Psoas muscle (tissue), 8 donors: ENCODE measurements around the gene TNPO2. TPM values are rescaled to one million over a fixed set of nuclear protein-coding genes. Genes with fewer than 3 reads are reported as not detected.

Experiments
- ATAC-seq, 4 donors: fragments of 200-7000 bp; cut with Tn5 transposase; one replicate each; pipeline ENCODE4 v1.9.1; 2020; ENCODE audit warnings: moderate library complexity in 3 of 4, mild to moderate bottlenecking in 2 of 4
- DNase-seq, 2 donors: peaks; one replicate each; pipeline ENCODE4 v3.0.0-alpha.2; 2020
- H3K27ac ChIP-seq: fragments of 200-600 bp; one replicate; pipeline ENCODE4 v1.8.0; 2022
- H3K27me3 ChIP-seq, 3 donors: fragments of 200-600 bp in 1 of 3; one replicate each; pipeline versions ENCODE4 v1.6.1 to v1.8.0; 2013 to 2022; ENCODE audit warnings: low read length in 2 of 3, mild to moderate bottlenecking in 2 of 3, moderate library complexity in 1 of 3; ENCODE audit not compliant: insufficient read depth in 3 of 3
- H3K36me3 ChIP-seq, 2 donors: fragments of 200-600 bp in 1 of 2; one replicate each; pipeline versions ENCODE4 v1.6.1 to v1.8.0; 2013 to 2022; ENCODE audit warnings: low read depth in 1 of 2, mild to moderate bottlenecking in 1 of 2, moderate library complexity in 1 of 2; ENCODE audit not compliant: insufficient read depth in 1 of 2
- H3K4me1 ChIP-seq: fragments of 200-600 bp; one replicate; pipeline ENCODE4 v1.8.0; 2022
- H3K4me3 ChIP-seq: fragments of 200-600 bp; one replicate; pipeline ENCODE4 v1.8.0; 2022; ENCODE audit warnings: mild to moderate bottlenecking
- H3K9me3 ChIP-seq: fragments of 200-600 bp; one replicate; pipeline ENCODE4 v1.8.0; 2022
- CTCF ChIP-seq: fragments of 200-600 bp; IDR thresholded peaks from one replicate; pipeline ENCODE4 v1.8.0; 2022; ENCODE audit warnings: antibody characterized with exemption
- WGBS, 3 donors: extraction: QIAGEN DNeasy Blood & Tissue Kit; methylation state at CpG; one replicate each; pipeline versions ENCODE4 v1.1.6 to v1.1.7; 2013; 5-methylcytosine and 5-hydroxymethylcytosine counted together
- intact Hi-C, 2 donors: fragments of 100-400 bp; cut with DNase I; formaldehyde crosslinking; loops; one replicate each; pipeline versions ENCODE4 v1.11.0 to v1.14.2; 2022
- polyA plus RNA-seq, 3 donors: library from polyadenylated mRNA; stranded (reverse); fragments of 200-250 nt; gene quantifications; one replicate each; pipeline ENCODE4 v1.2.3, GENCODE V29; 2013
- total RNA-seq, 4 donors: library from RNA; stranded (reverse); fragmentation: NEBNext Ultra II Directional in 2 of 4; extraction: Animal tissue kit (Norgen Biotek cat#: 25700) in 2 of 4; gene quantifications; one replicate each; pipeline versions ENCODE4 v1.2.1 to v1.2.4, GENCODE V29; 2021 to 2023
- donor health status: healthy with polysubstance abuse.
- donor health status: DM: no; HTN: no; CAD: no; lungs with moderate emphysema.
- donor health status: Bipolar disorder and iron deficiency.
- donor health status: healthy.
- donor health status: DM: yes; HTN: yes; CAD: no.
- donor health status: DM: no; HTN: no; CAD: no.
- donor health status: DM: no; HTN: no; CAD: no.
- donor health status: DM: yes; HTN: yes; CAD: no.

Gene TNPO2
- total and polyA plus RNA-seq, 7 donors, result 17.4 to 48.1 (median 31.2) TPM

DNA sequence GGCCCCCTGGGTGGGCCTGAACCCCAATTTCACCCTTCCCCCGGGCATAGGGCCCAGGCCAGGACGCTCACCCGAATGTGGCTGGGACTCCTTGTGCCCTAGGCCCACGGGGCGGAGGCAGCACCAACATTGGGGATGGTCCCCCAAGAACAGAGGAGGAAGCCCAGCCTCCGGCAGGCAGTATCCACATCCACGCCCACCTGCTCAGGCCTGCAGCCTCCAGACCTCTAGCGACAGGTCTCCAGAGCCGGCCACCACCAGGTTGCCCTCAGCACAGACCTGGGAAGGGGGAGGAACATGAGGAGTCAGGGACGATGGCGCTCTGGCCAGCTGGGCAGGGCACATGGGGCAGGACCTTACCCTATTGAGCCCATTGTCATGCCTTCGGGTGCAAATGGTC is 34.7 kb downstream of the TNPO2 start:
- DNase-seq (no peak), ATAC-seq (no peak)
- 90 to 93% (median 91%) methylated on average over 11 to 12 of the region's 12 CpGs for WGBS, 3 donors
- Histone ChIP-seq H3K4me1 (no peaks in the 10 kb centered on the region), H3K36me3 (peaks cover 0 to 4% of the 10 kb centered on the region in 2 donors), H3K27me3 (no peaks in the 10 kb centered on the region), H3K27ac (no peak overlapping the region), H3K4me3 (no peak overlapping the region), H3K9me3 (no peaks in the 10 kb centered on the region)
- intact Hi-C loops, result no loop called here
- TF ChIP-seq CTCF, result no peak

DNA sequence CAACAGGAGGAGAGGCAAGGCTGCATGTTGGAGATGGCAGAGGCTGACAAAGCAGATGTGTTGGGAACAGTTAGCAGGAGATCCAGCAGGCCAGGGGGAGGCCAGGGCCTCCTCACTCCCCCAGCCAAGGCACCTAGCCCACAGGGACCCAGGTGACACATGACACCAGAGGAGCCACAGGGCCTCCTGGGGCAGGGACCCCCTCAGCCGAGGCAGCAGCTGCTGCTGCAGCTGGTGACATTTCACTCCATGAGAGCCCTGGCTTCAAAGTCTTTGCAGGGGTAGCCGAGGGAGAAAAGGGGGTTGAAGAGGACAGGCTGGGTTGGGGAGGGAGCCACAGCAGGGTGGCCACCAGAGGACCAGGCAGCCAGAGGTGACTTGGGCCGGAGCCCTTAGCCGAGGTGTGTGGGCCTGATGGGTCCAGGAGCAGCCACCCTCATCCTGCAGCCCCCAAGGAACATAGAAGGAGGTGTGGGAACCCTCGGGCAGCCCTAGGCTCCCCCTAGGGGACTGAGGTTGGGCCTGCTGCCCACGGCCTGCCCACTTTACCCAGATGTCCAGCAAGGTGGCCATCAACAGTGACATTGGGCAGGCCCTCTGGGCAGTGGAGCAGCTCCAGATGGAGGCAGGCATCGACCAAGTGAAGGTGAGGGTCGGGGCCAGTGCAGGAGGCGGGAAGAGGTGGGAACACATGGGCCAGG is 36.1 kb downstream of the TNPO2 start, which contains the start of gene GNG14:
GNG14 (plus strand) TSS at position 503 of the 701 bp plus-strand sequence; CDS start at position 554, 51 bp downstream.
- 80 to 83% (median 80%) methylated on average over 9 of the region's 9 CpGs for WGBS, 3 donors
- Histone ChIP-seq H3K27ac (no peak within 1 kb of the TSS), H3K9me3 (no peaks in the 10 kb centered on the region), H3K27me3 (no peaks in the 10 kb centered on the region), H3K4me1 (no peaks in the 10 kb centered on the region), H3K36me3 (peaks cover 0 to 4% of the 10 kb centered on the region in 2 donors), H3K4me3 (no peak within 1 kb of the TSS)
- ATAC-seq (no peak), DNase-seq (no peak)
- TF ChIP-seq CTCF, result no peak
- intact Hi-C loops, result no loop called here

- Histone ChIP-seq H3K9me3 (no peaks in the 10 kb centered on the region), H3K36me3 (peaks cover 0 to 4% of the 10 kb centered on the region in 2 donors), H3K27me3 (no peaks in the 10 kb centered on the region), H3K27ac (no peak overlapping the region), H3K4me1 (no peaks in the 10 kb centered on the region), H3K4me3 (no peak overlapping the region)
- DNase-seq (no peak), ATAC-seq (no peak)
- TF ChIP-seq CTCF, result no peak
- 67 to 76% (median 72%) methylated on average over 3 of the region's 3 CpGs for WGBS, 3 donors
- intact Hi-C loops, result no loop called here
Measured at GRCh38 chr19:12685831-12686230, 37.9 kb downstream of the TNPO2 start.

- no peaks in the 10 kb centered on the region for H3K9me3 ChIP-seq
- 0% methylated on average over 68 of the region's 68 CpGs for WGBS, 3 donors
- peak within 1 kb of the TSS; percentile 76 for H3K4me3 ChIP-seq
- peaks cover 3% of the 10 kb centered on the region for H3K4me1 ChIP-seq
- peaks cover 5 to 39% of the 10 kb centered on the region in 2 donors for H3K36me3 ChIP-seq
- TF ChIP-seq CTCF, result no peak
- intact Hi-C loops, result loop anchor here in 1 of 2 donors (5.0 kb wide), 1 partner anchor 41 kb away; the partner anchor contains the start of gene TNPO2
- H3K27ac ChIP-seq, result peak within 1 kb of the TSS; percentile 96
- H3K27me3 ChIP-seq, result no peaks in the 10 kb centered on the region
- ATAC-seq (peak; percentile 91 to 94 (median 91)), DNase-seq (peak; percentile 90 to 96)
Measured at GRCh38 chr19:12681074-12681987, 42.4 kb downstream of the TNPO2 start, which contains the start of gene DHPS. Gene DHPS, minus strand, starts transcription at chr19:12681880. Its CDS starts 114 bp downstream, at chr19:12681766.
